ENCODE measurements around the gene UNC93B1. TPM values are rescaled to one million over a fixed set of nuclear protein-coding genes. Genes with fewer than 3 reads are reported as not detected.
"Not testable (repeated sequence)": the region's sequence is repeated elsewhere in the genome, so short reads cannot be mapped to it uniquely, and the experiment has no call there.

The UNC93B1 gene
- total and polyA plus RNA-seq, 2 donors (not counting 1 experiment from before 2014, with no cell fraction given), result 15.7 to 20.0 TPM

DNA sequence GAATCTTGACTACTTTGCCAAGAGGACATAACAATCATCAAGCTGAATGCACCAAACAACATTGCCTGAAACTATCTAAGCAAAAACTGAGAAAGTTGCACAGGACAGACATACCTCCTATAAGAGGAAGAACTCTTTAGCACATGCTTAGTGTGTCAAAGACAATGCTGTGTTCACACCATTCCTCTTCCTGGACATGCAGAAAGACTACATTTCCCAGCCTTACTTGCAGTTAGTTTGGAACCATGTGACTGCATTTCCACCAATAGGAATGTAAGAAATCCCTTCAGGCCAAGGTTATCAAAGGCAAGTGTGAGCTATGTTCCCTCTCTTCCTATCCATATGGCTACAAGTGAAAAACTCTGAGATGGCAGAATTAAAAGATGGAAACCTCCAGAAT is 39.2 kb downstream of the UNC93B1 start:
- H3K79me2 ChIP-seq (ENCODE audit: control insufficient read depth, insufficient read depth, low read length); H3K9ac ChIP-seq (ENCODE audit: insufficient read depth, low read length); DNase-seq (ENCODE audit: low read depth in 2 of 2); H4K20me1 ChIP-seq (ENCODE audit: control insufficient read depth, extremely low read depth, insufficient read depth, low read length); H3K27me3 ChIP-seq (ENCODE audit: control insufficient read depth, insufficient read depth, low read length); H3K27ac ChIP-seq (ENCODE audit: insufficient read depth, low read length); H3K4me3 ChIP-seq (replicated peaks in 1 of 4; ENCODE audit: control extremely low read depth in 1 of 4, insufficient read depth in 1 of 4, low read depth in 3 of 4, low read length in 4 of 4); H3K4me1 ChIP-seq (ENCODE audit: control insufficient read depth, extremely low read depth, insufficient read depth, low read length); H3K36me3 ChIP-seq (ENCODE audit: control insufficient read depth, insufficient read depth, low read length); H3K9me3 ChIP-seq (ENCODE audit: control insufficient read depth, insufficient read depth, low read depth, low read length); H2AFZ ChIP-seq (ENCODE audit: low read length); H3K4me2 ChIP-seq (ENCODE audit: extremely low read depth, insufficient read depth, low read length): not testable (repeated sequence)

GRCh38 chr11:67963879-67964278 is 40.0 kb downstream of the UNC93B1 start:
- H3K27me3 ChIP-seq (ENCODE audit: control insufficient read depth, insufficient read depth, low read length); H3K4me2 ChIP-seq (ENCODE audit: extremely low read depth, insufficient read depth, low read length); H3K4me1 ChIP-seq (ENCODE audit: control insufficient read depth, extremely low read depth, insufficient read depth, low read length); H3K79me2 ChIP-seq (ENCODE audit: control insufficient read depth, insufficient read depth, low read length); DNase-seq (ENCODE audit: low read depth in 2 of 2); H3K9ac ChIP-seq (ENCODE audit: insufficient read depth, low read length); H3K9me3 ChIP-seq (ENCODE audit: control insufficient read depth, insufficient read depth, low read depth, low read length); H2AFZ ChIP-seq (ENCODE audit: low read length); H3K27ac ChIP-seq (ENCODE audit: insufficient read depth, low read length); H3K4me3 ChIP-seq (replicated peaks in 1 of 4; ENCODE audit: control extremely low read depth in 1 of 4, insufficient read depth in 1 of 4, low read depth in 3 of 4, low read length in 4 of 4); H3K36me3 ChIP-seq (ENCODE audit: control insufficient read depth, insufficient read depth, low read length); H4K20me1 ChIP-seq (ENCODE audit: control insufficient read depth, extremely low read depth, insufficient read depth, low read length): not testable (repeated sequence)

DNA sequence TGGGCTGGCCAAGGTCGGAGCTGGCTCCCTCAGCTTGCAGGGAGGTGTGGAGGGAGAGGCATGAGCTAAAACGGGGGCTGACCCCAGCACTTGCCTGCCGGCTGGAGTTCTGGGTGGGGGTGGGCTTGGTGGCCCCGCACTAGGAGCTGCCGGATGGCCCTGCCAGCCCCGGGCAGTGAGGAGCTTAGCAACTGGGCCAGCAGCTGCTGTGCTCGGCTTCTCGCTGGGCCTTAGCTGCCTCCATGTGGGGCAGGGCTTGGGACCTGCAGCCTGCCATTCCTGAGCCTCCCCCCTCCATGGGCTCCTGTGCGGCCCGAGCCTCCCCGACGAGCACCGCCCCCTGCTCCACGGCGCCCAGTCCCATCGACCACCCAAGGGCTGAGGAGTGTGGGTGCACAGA is 40.7 kb downstream of the UNC93B1 start:
- H3K27ac ChIP-seq (ENCODE audit: insufficient read depth, low read length); H3K36me3 ChIP-seq (ENCODE audit: control insufficient read depth, insufficient read depth, low read length); H3K9ac ChIP-seq (ENCODE audit: insufficient read depth, low read length); H3K4me1 ChIP-seq (ENCODE audit: control insufficient read depth, extremely low read depth, insufficient read depth, low read length); H4K20me1 ChIP-seq (ENCODE audit: control insufficient read depth, extremely low read depth, insufficient read depth, low read length); H3K4me2 ChIP-seq (ENCODE audit: extremely low read depth, insufficient read depth, low read length); H3K27me3 ChIP-seq (ENCODE audit: control insufficient read depth, insufficient read depth, low read length); H2AFZ ChIP-seq (ENCODE audit: low read length); H3K9me3 ChIP-seq (ENCODE audit: control insufficient read depth, insufficient read depth, low read depth, low read length); H3K79me2 ChIP-seq (ENCODE audit: control insufficient read depth, insufficient read depth, low read length); H3K4me3 ChIP-seq (replicated peaks in 1 of 4; ENCODE audit: control extremely low read depth in 1 of 4, insufficient read depth in 1 of 4, low read depth in 3 of 4, low read length in 4 of 4); DNase-seq (ENCODE audit: low read depth in 2 of 2): not testable (repeated sequence)

DNA sequence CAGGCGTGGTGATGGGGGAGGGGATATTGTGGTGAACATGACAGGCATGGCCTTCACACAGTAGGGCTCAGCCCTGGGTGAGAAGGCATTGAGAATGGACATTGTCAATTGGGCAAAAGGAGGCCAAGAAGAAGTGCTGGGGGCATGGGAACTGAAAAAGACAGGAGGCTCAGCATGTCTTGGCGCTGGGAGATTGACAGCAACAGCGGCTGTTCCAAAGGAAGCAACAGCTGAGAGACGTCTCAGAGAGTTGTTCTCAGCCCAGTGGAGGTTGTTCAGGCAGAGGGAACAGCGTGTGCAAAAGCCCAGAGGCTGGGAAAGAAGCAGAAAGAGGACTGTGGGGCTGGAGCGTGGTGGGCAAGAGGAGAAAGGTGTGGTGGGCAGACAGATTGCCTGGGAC is 47.7 kb downstream of the UNC93B1 start:
- H3K4me1 ChIP-seq (ENCODE audit: control insufficient read depth, extremely low read depth, insufficient read depth, low read length); H3K4me2 ChIP-seq (ENCODE audit: extremely low read depth, insufficient read depth, low read length); H3K36me3 ChIP-seq (ENCODE audit: control insufficient read depth, insufficient read depth, low read length); H3K4me3 ChIP-seq (replicated peaks in 1 of 4; ENCODE audit: control extremely low read depth in 1 of 4, insufficient read depth in 1 of 4, low read depth in 3 of 4, low read length in 4 of 4); H3K27ac ChIP-seq (ENCODE audit: insufficient read depth, low read length); DNase-seq (ENCODE audit: low read depth in 2 of 2); H3K79me2 ChIP-seq (ENCODE audit: control insufficient read depth, insufficient read depth, low read length); H2AFZ ChIP-seq (ENCODE audit: low read length); H3K9ac ChIP-seq (ENCODE audit: insufficient read depth, low read length); H4K20me1 ChIP-seq (ENCODE audit: control insufficient read depth, extremely low read depth, insufficient read depth, low read length); H3K27me3 ChIP-seq (ENCODE audit: control insufficient read depth, insufficient read depth, low read length); H3K9me3 ChIP-seq (ENCODE audit: control insufficient read depth, insufficient read depth, low read depth, low read length): not testable (repeated sequence)

GRCh38 chr11:67955461-67956007 is 48.4 kb downstream of the UNC93B1 start:
- not testable (repeated sequence) for H3K36me3 ChIP-seq (ENCODE audit: control insufficient read depth, insufficient read depth, low read length); H2AFZ ChIP-seq (ENCODE audit: low read length); H3K4me1 ChIP-seq (ENCODE audit: control insufficient read depth, extremely low read depth, insufficient read depth, low read length); H3K27ac ChIP-seq (ENCODE audit: insufficient read depth, low read length); H4K20me1 ChIP-seq (ENCODE audit: control insufficient read depth, extremely low read depth, insufficient read depth, low read length); H3K9me3 ChIP-seq (ENCODE audit: control insufficient read depth, insufficient read depth, low read depth, low read length); H3K9ac ChIP-seq (ENCODE audit: insufficient read depth, low read length); H3K27me3 ChIP-seq (ENCODE audit: control insufficient read depth, insufficient read depth, low read length); H3K79me2 ChIP-seq (ENCODE audit: control insufficient read depth, insufficient read depth, low read length)
- TF ChIP-seq, protein P1, sequence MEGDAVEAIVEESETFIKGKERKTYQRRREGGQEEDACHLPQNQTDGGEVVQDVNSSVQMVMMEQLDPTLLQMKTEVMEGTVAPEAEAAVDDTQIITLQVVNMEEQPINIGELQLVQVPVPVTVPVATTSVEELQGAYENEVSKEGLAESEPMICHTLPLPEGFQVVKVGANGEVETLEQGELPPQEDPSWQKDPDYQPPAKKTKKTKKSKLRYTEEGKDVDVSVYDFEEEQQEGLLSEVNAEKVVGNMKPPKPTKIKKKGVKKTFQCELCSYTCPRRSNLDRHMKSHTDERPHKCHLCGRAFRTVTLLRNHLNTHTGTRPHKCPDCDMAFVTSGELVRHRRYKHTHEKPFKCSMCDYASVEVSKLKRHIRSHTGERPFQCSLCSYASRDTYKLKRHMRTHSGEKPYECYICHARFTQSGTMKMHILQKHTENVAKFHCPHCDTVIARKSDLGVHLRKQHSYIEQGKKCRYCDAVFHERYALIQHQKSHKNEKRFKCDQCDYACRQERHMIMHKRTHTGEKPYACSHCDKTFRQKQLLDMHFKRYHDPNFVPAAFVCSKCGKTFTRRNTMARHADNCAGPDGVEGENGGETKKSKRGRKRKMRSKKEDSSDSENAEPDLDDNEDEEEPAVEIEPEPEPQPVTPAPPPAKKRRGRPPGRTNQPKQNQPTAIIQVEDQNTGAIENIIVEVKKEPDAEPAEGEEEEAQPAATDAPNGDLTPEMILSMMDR (conservative IDR thresholded peaks at IDR 0.05 in 1 of 2, IDR thresholded peaks at IDR 0.05 in 1 of 2; ENCODE audit: low read depth in 1 of 2, low read length in 2 of 2), result peak; percentile 39 to 40
- Histone ChIP-seq H3K4me3 (replicated peaks in 1 of 4; ENCODE audit: control extremely low read depth in 1 of 4, insufficient read depth in 1 of 4, low read depth in 3 of 4, low read length in 4 of 4) (peak overlapping the region in 3 of 4 experiments; percentile 12 to 49 (median 31)), H3K4me2 (ENCODE audit: extremely low read depth, insufficient read depth, low read length) (peak overlapping the region; percentile 44)
- peak; percentile 36 to 43 for DNase-seq (ENCODE audit: low read depth in 2 of 2)

DNA sequence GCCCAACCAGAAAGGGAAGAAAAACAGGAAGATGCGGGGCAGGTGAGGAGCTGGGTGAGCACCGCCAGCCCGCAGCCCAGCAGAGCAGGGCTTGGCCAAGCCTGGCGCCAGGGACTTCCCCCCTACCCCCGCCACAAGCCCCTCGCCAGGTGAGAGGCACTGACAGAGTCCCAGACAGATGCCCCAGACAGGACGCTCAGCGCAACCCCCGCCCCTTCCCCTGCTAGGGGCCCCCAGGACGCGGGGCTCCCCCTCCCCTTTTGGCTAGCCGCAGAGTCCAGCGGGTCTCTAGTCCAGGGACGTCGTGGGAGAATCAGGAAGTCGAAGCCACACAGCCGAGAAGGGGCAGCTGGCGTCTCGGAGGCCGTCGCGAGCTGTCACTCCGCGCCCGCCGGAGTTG is 48.9 kb downstream of the UNC93B1 start:
- not testable (repeated sequence) for H3K36me3 ChIP-seq (ENCODE audit: control insufficient read depth, insufficient read depth, low read length); H3K4me2 ChIP-seq (ENCODE audit: extremely low read depth, insufficient read depth, low read length); H3K79me2 ChIP-seq (ENCODE audit: control insufficient read depth, insufficient read depth, low read length); H2AFZ ChIP-seq (ENCODE audit: low read length); H3K4me3 ChIP-seq (replicated peaks in 1 of 4; ENCODE audit: control extremely low read depth in 1 of 4, insufficient read depth in 1 of 4, low read depth in 3 of 4, low read length in 4 of 4); DNase-seq (ENCODE audit: low read depth in 2 of 2); H3K4me1 ChIP-seq (ENCODE audit: control insufficient read depth, extremely low read depth, insufficient read depth, low read length); H4K20me1 ChIP-seq (ENCODE audit: control insufficient read depth, extremely low read depth, insufficient read depth, low read length); H3K9ac ChIP-seq (ENCODE audit: insufficient read depth, low read length); H3K9me3 ChIP-seq (ENCODE audit: control insufficient read depth, insufficient read depth, low read depth, low read length); H3K27ac ChIP-seq (ENCODE audit: insufficient read depth, low read length); H3K27me3 ChIP-seq (ENCODE audit: control insufficient read depth, insufficient read depth, low read length)

Data from fibroblast of lung (primary cell).